Erythroblast (primary cell): ENCODE data around the gene ACP4.

Experiments used
- GATA1 ChIP-seq: IDR thresholded peaks from 2 replicates; pipeline ENCODE4 v1.6.1; 2011; ENCODE audit warnings: low read depth, mild to moderate bottlenecking, control low read depth, low read length, moderate library complexity
- POLR2A ChIP-seq: IDR thresholded peaks from 2 replicates; pipeline ENCODE4 v1.6.1; 2011; ENCODE audit warnings: mild to moderate bottlenecking, low read length

DNA sequence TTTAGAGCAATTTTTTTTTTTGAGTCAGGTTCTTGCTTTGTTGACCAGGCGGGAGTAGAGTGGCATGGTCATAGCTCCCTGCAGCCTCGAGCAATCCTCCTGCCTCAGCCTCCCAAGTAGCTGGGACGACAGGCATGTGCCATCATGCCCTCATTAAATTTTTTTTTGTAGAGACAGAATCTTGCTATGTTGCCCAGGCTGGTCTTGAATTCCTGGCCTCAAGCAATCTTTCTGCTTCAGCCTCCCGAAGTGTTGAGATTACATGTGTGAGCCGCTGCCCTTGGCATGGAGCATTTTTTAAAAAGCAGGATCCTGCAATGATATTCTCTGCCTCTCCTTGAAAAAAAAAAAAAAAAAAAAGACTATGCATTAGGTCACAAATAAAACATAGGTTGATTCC lies 14.1 kb upstream of the ACP4 start:
- TF ChIP-seq POLR2A (no peak), GATA1 (no peak)
